GM12874 (cell line): ENCODE results near the gene MNAT1.

ENCODE experiments used
- TF ChIP-seq, protein P1 (sequence below): IDR thresholded peaks from 2 replicates; pipeline ENCODE4 v1.5.1; 2011; ENCODE audit warnings: low read depth, mild to moderate bottlenecking, control low read depth, low read length, moderate library complexity; ENCODE audit not compliant: insufficient read depth

The MNAT1 gene

DNA sequence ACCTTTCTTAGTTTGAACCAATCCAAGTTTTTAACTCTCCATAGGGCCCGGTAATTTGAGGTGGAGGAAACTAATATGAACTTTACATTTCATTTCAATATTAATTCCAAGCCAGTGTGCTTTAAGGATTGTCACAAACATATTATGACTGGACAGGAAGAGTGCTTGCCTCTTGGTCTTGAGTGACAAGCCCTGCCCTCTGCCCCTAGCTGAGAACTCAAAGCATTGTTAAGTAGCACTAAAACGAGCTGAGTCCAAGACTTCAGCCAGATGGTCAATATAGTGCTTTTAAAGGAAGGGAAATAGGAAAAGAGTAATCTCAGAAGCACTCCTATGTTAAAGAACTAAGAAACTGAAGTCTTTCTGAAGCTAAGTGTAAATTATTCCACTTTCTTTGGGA is 229.2 kb downstream of the MNAT1 start:
- TF ChIP-seq, protein P1, sequence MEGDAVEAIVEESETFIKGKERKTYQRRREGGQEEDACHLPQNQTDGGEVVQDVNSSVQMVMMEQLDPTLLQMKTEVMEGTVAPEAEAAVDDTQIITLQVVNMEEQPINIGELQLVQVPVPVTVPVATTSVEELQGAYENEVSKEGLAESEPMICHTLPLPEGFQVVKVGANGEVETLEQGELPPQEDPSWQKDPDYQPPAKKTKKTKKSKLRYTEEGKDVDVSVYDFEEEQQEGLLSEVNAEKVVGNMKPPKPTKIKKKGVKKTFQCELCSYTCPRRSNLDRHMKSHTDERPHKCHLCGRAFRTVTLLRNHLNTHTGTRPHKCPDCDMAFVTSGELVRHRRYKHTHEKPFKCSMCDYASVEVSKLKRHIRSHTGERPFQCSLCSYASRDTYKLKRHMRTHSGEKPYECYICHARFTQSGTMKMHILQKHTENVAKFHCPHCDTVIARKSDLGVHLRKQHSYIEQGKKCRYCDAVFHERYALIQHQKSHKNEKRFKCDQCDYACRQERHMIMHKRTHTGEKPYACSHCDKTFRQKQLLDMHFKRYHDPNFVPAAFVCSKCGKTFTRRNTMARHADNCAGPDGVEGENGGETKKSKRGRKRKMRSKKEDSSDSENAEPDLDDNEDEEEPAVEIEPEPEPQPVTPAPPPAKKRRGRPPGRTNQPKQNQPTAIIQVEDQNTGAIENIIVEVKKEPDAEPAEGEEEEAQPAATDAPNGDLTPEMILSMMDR: no peak

GRCh38 chr14:60964904-60965303 is 230.3 kb downstream of the MNAT1 start:
- TF ChIP-seq, protein P1: no peak

DNA sequence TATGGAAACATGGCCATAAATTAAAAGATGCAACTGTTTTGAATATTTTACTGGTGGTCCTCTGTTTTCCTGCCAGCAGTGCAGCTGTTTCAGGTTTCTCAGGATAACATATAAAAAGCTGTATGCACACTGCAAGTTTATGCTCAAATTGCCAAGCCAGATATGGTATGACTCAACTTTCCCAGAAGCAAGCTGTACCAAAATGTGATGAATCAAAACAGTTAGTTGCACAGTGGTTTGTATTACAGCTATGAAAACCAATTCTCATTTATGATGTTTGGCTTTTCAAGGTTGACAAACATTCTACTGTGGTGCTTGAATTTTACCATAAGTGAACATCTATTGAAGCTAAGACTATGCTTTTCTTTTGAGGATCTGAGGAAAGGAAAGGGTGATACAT is 230.8 kb downstream of the MNAT1 start:
- TF ChIP-seq, protein P1: no peak

DNA sequence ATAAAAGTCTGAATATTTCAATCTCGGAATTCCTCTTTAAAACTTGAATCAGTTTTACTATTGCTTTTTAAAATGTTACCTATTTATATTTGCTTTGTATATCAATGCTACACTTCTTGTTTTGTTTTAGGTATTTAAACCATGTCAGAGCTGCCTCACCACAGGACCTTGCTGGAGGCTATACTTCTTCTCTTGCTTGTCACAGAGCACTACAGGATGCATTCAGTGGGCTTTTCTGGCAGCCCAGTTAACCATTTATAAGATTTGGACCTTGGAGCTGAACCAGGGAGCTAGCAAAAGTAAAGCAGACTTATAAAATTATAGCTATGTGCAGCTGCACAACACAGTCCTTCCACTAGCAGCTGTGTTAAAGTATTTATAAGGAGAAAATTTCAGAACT is 233.5 kb downstream of the MNAT1 start:
- TF ChIP-seq, protein P1: no peak

GRCh38 chr14:60968671-60969070 is 234.1 kb downstream of the MNAT1 start:
- TF ChIP-seq, protein P1: no peak

GRCh38 chr14:60970146-60970545 is 235.6 kb downstream of the MNAT1 start:
- TF ChIP-seq, protein P1: no peak

DNA sequence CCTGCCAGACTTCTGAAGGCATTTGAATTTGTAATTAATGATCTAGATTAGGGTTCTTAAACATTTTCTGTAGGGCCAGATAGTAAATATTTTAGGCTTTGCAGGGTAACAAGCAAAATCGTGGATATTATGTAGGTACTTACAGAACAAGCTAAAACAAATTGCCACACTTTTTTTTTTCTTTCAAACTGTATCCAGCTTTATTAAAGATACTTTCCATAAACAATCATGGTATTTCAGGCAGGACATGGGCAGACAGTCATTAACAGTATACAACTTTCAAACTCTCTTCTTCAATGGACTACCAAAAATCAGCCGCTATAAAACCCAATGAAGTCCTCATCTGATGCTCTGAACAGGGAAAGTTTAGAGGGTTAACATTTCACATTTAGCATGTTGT is 236.7 kb downstream of the MNAT1 start:
- TF ChIP-seq, protein P1: no peak

GRCh38 chr14:60972295-60972694 is 237.7 kb downstream of the MNAT1 start:
- TF ChIP-seq, protein P1: no peak
